Measurements from ENCODE around the gene APOA1. TPM values are rescaled to one million over a fixed set of nuclear protein-coding genes. Genes with fewer than 3 reads are reported as not detected.

Gene APOA1
- total RNA-seq, 1 donor from 2014 or later = 0.96 TPM

- no peaks in the 10 kb centered on the region for H3K9me3 Mint-ChIP-seq
- no peak for DNase-seq (ENCODE audit: low read depth, low spot score)
- no peak overlapping the region for H3K4me3 Mint-ChIP-seq
- H3K27me3 Mint-ChIP-seq (ENCODE audit: low read depth) = no peaks in the 10 kb centered on the region
- H3K27ac Mint-ChIP-seq (ENCODE audit: unreplicated experiment) = no peak overlapping the region
- no peak for TF ChIP-seq CTCF (conservative IDR thresholded peaks at IDR 0.05)
- H3K36me3 Mint-ChIP-seq (ENCODE audit: low read depth) = peaks cover 28% of the 10 kb centered on the region
- H3K4me1 Mint-ChIP-seq = no peaks in the 10 kb centered on the region
Measured at GRCh38 chr11:116857936-116858335, 20.5 kb upstream of the APOA1 start.

DNA sequence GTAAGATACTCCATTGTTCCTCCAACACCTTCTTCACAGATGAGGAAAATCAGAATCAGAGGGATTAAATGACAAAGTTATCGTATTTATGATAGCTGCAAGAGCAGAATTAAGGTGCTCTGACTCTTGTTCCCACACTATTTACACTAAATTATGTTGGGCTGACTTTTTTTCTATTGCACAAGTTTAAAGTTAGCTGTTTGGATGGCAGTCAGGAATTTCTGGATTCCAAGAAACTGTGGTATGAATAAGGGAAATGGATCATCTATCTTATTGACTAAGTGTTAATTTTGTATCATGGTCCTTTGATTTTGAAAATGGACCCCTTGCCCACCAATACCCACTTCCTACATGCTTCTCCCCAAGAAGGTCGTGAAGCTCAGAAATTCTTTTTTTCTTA is 19.9 kb upstream of the APOA1 start:
- Mint-ChIP-seq H3K27me3 (ENCODE audit: low read depth) (no peaks in the 10 kb centered on the region), H3K36me3 (ENCODE audit: low read depth) (peaks cover 30% of the 10 kb centered on the region), H3K4me1 (no peaks in the 10 kb centered on the region)

GRCh38 chr11:116856423-116856822 is 19.0 kb upstream of the APOA1 start:
- DNase-seq (ENCODE audit: low read depth, low spot score) = no peak
- Mint-ChIP-seq H3K4me1 (no peaks in the 10 kb centered on the region), H3K4me3 (no peak overlapping the region), H3K27me3 (ENCODE audit: low read depth) (no peaks in the 10 kb centered on the region), H3K9me3 (no peaks in the 10 kb centered on the region), H3K36me3 (ENCODE audit: low read depth) (peaks cover 27% of the 10 kb centered on the region), H3K27ac (ENCODE audit: unreplicated experiment) (no peak overlapping the region)
- no peak for TF ChIP-seq CTCF (conservative IDR thresholded peaks at IDR 0.05)

More for the DNA sequence above, 19.9 kb upstream of the APOA1 start:
- H3K27ac Mint-ChIP-seq (ENCODE audit: unreplicated experiment) = no peak overlapping the region
- no peak for DNase-seq (ENCODE audit: low read depth, low spot score)
- H3K9me3 Mint-ChIP-seq = no peaks in the 10 kb centered on the region
- no peak overlapping the region for H3K4me3 Mint-ChIP-seq
- TF ChIP-seq CTCF (conservative IDR thresholded peaks at IDR 0.05) = no peak

DNA sequence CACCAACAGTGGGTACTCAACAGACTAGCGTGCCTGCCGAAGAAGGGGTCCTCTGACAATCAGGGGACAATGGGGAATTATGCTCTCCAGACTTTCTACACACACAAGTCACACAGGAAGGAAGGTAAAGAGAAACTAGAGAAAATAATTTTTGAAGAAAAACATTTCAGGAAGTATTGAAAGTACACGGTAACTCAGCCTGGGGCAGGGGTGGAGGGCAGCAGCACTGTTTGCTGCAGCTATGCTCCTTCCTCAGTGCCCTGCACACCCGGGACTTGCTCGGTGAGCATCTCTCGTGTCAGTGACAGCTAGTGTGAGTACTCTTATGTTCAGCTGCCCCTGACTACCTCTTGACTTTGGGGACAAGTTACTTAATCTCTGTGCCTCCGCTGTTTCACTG is 18.0 kb upstream of the APOA1 start:
- Mint-ChIP-seq H3K9me3 (no peaks in the 10 kb centered on the region), H3K36me3 (ENCODE audit: low read depth) (peaks cover 23% of the 10 kb centered on the region), H3K27ac (ENCODE audit: unreplicated experiment) (no peak overlapping the region), H3K4me3 (no peak overlapping the region), H3K27me3 (ENCODE audit: low read depth) (no peaks in the 10 kb centered on the region), H3K4me1 (no peaks in the 10 kb centered on the region)
- TF ChIP-seq CTCF (conservative IDR thresholded peaks at IDR 0.05) = no peak
- DNase-seq (ENCODE audit: low read depth, low spot score) = no peak

- Mint-ChIP-seq H3K4me1 (no peaks in the 10 kb centered on the region), H3K36me3 (ENCODE audit: low read depth) (peaks cover 22% of the 10 kb centered on the region), H3K9me3 (no peaks in the 10 kb centered on the region), H3K4me3 (no peak overlapping the region), H3K27me3 (ENCODE audit: low read depth) (no peaks in the 10 kb centered on the region), H3K27ac (ENCODE audit: unreplicated experiment) (no peak overlapping the region)
- TF ChIP-seq CTCF (conservative IDR thresholded peaks at IDR 0.05) = no peak
- no peak for DNase-seq (ENCODE audit: low read depth, low spot score)
Measured at GRCh38 chr11:116853461-116854073, 16.1 kb upstream of the APOA1 start.
